Measurements from ENCODE around the gene ERCC6.

ERCC6 gene

GRCh38 chr10:49549640-49550346 lies 10.9 kb upstream of the ERCC6 start:
- DNase-seq (ENCODE audit: low spot score), result no peak

- DNase-seq (ENCODE audit: low spot score), result no peak
Measured at GRCh38 chr10:49543604-49544003, 4.7 kb upstream of the ERCC6 start.

GRCh38 chr10:49542353-49542752 lies 3.4 kb upstream of the ERCC6 start:
- no peak for DNase-seq (ENCODE audit: low spot score)

GRCh38 chr10:49541762-49542161 lies 2.8 kb upstream of the ERCC6 start:
- no peak for DNase-seq (ENCODE audit: low spot score)

- no peak for DNase-seq (ENCODE audit: low spot score)
Measured at GRCh38 chr10:49540056-49540797, 1.3 kb upstream of the ERCC6 start.

- peak; percentile 47 for DNase-seq (ENCODE audit: low spot score)
Measured at GRCh38 chr10:49539320-49539885, 482 bp upstream of the ERCC6 start.

GRCh38 chr10:49534670-49535381 lies 4.1 kb downstream of the ERCC6 start:
- DNase-seq (ENCODE audit: low spot score), result no peak

- DNase-seq (ENCODE audit: low spot score), result no peak
Measured at GRCh38 chr10:49532461-49532860, 6.5 kb downstream of the ERCC6 start.

- DNase-seq (ENCODE audit: low spot score), result no peak
Measured at GRCh38 chr10:49528977-49529506, 9.9 kb downstream of the ERCC6 start.

- DNase-seq (ENCODE audit: low spot score), result no peak
Measured at GRCh38 chr10:49527850-49528249, 11.1 kb downstream of the ERCC6 start.

- DNase-seq (ENCODE audit: low spot score), result no peak
Measured at GRCh38 chr10:49527061-49527460, 11.9 kb downstream of the ERCC6 start.

GRCh38 chr10:49526619-49527018 lies 12.3 kb downstream of the ERCC6 start:
- no peak for DNase-seq (ENCODE audit: low spot score)

GRCh38 chr10:49524496-49524895 lies 14.4 kb downstream of the ERCC6 start:
- no peak for DNase-seq (ENCODE audit: low spot score)

- no peak for DNase-seq (ENCODE audit: low spot score)
Measured at GRCh38 chr10:49523301-49523700, 15.6 kb downstream of the ERCC6 start.

- no peak for DNase-seq (ENCODE audit: low spot score)
Measured at GRCh38 chr10:49521062-49521461, 17.9 kb downstream of the ERCC6 start.

GRCh38 chr10:49520122-49520775 lies 18.7 kb downstream of the ERCC6 start:
- no peak for DNase-seq (ENCODE audit: low spot score)

- no peak for DNase-seq (ENCODE audit: low spot score)
Measured at GRCh38 chr10:49519717-49520116, 19.2 kb downstream of the ERCC6 start.

GRCh38 chr10:49518982-49519578 lies 19.8 kb downstream of the ERCC6 start:
- DNase-seq (ENCODE audit: low spot score), result peak; percentile 8

- DNase-seq (ENCODE audit: low spot score), result no peak
Measured at GRCh38 chr10:49518566-49518965, 20.4 kb downstream of the ERCC6 start.

- no peak for DNase-seq (ENCODE audit: low spot score)
Measured at GRCh38 chr10:49516216-49516970, 22.5 kb downstream of the ERCC6 start.
